Measurements from ENCODE around the gene CORIN. TPM values are rescaled to one million over a fixed set of nuclear protein-coding genes. Genes with fewer than 3 reads are reported as not detected.
"Not testable (repeated sequence)": the region's sequence is repeated elsewhere in the genome, so short reads cannot be mapped to it uniquely, and the experiment has no call there.

CORIN gene
- total and polyA plus RNA-seq, 4 donors: 1.4 to 1.9 (median 1.7) TPM

DNA sequence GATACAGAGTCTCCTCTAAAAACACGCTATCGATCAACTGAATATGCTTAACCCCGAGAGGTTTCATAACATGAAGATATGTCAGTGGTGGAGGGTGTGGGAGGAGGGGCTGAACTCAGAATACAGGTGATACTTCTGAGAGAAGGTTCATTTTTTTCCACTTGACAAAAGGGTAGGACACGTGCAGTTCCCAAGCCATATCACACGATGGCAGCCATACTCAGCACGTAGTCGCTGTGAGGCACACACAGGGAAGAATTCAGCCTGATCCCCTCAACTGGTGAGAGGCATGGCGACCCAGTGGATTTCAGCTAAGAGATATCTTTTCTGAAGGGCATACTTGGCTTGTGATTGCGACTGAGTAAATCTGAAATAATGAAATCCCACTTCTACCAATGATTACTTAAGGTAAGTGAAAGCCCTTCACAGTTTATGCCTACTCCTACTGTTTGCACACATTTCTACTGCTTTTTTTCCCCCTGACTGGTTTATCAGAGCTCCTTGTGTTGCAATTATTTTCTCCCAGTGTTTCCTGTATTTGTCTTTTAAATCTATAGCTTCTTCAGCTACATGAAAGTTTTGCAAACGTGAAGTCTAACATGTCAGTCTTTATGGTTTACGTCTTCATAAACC lies 133.1 kb downstream of the CORIN start:
- Histone ChIP-seq H3K36me3 (ENCODE audit: control insufficient read depth, insufficient read depth, low read length) (no peaks in the 10 kb centered on the region), H3K9me3 (ENCODE audit: control insufficient read depth, insufficient read depth, low read length) (no peaks in the 10 kb centered on the region), H3K4me1 (ENCODE audit: control insufficient read depth, insufficient read depth, low read length) (no peaks in the 10 kb centered on the region), H3K4me3 (ENCODE audit: low read depth, low read length) (no peak overlapping the region), H3K27me3 (ENCODE audit: control insufficient read depth, insufficient read depth, low read length) (no peaks in the 10 kb centered on the region), H3K27ac (ENCODE audit: low read depth, low read length) (no peak overlapping the region)
- DNase-seq (ENCODE audit: low read depth in 4 of 6, low spot score in 6 of 6): peak in 5 of 6 donors; percentile 10 to 87 (median 25)
- 24% methylated on average over 2 of the region's 11 CpGs for WGBS (ENCODE audit: insufficient coverage)

- Histone ChIP-seq H3K36me3 (ENCODE audit: control insufficient read depth, insufficient read depth, low read length) (no peaks in the 10 kb centered on the region), H3K27ac (ENCODE audit: low read depth, low read length) (no peak overlapping the region), H3K9me3 (ENCODE audit: control insufficient read depth, insufficient read depth, low read length) (no peaks in the 10 kb centered on the region), H3K4me3 (ENCODE audit: low read depth, low read length) (no peak overlapping the region), H3K27me3 (ENCODE audit: control insufficient read depth, insufficient read depth, low read length) (no peaks in the 10 kb centered on the region), H3K4me1 (ENCODE audit: control insufficient read depth, insufficient read depth, low read length) (no peaks in the 10 kb centered on the region)
- DNase-seq (ENCODE audit: low read depth in 4 of 6, low spot score in 6 of 6): peak in 5 of 6 donors; percentile 10 to 80 (median 19)
- WGBS (ENCODE audit: insufficient coverage): 62% methylated on average over 2 of the region's 7 CpGs
Observed at GRCh38 chr4:47703956-47704355, 133.9 kb downstream of the CORIN start.

DNA sequence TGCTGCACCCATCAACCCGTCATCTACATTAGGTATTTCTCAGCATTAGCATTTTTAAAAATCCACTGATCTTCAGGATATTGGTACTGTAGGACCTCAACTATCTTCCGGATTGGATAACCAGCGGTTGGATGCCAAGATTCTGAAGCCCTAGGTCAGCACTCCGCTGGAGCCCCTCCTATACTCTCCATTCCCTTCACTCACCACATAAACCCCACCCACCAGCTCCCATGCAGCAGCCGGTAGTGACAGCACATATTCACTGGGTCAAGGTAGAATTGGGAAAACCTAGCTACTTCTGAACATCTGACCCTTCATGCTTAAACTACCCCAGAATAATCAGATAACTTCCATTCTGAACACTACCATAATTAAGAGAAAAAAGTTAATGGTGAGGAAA lies 134.9 kb downstream of the CORIN start:
- Histone ChIP-seq H3K4me3 (ENCODE audit: low read depth, low read length) (no peak overlapping the region), H3K4me1 (ENCODE audit: control insufficient read depth, insufficient read depth, low read length) (no peaks in the 10 kb centered on the region), H3K9me3 (ENCODE audit: control insufficient read depth, insufficient read depth, low read length) (no peaks in the 10 kb centered on the region), H3K36me3 (ENCODE audit: control insufficient read depth, insufficient read depth, low read length) (no peaks in the 10 kb centered on the region), H3K27me3 (ENCODE audit: control insufficient read depth, insufficient read depth, low read length) (no peaks in the 10 kb centered on the region), H3K27ac (ENCODE audit: low read depth, low read length) (no peak overlapping the region)
- 83% methylated on average over 3 of the region's 5 CpGs for WGBS (ENCODE audit: insufficient coverage)
- DNase-seq (ENCODE audit: low read depth in 4 of 6, low spot score in 6 of 6): no peak

DNA sequence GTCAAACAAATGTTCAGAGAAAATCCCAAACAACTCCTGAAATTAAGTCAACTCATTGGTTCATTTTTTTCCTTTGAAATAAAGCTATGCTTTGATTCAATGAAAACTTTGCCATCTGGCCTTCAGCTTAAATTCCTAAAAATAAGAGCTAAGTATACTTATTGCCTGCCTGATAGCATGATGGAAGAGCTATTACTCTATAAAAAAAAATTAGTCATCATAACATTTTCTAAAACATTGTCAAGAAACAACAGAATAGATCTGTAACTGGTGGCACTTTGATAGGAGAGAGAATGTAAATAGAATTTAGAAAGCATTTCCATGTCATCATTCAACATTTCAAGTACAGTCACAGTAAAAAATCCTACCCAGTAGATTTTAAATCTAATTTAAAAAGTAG lies 136.6 kb downstream of the CORIN start:
- Histone ChIP-seq H3K9me3 (ENCODE audit: control insufficient read depth, insufficient read depth, low read length) (no peaks in the 10 kb centered on the region), H3K4me3 (ENCODE audit: low read depth, low read length) (no peak overlapping the region), H3K4me1 (ENCODE audit: control insufficient read depth, insufficient read depth, low read length) (no peaks in the 10 kb centered on the region), H3K36me3 (ENCODE audit: control insufficient read depth, insufficient read depth, low read length) (no peaks in the 10 kb centered on the region), H3K27ac (ENCODE audit: low read depth, low read length) (no peak overlapping the region), H3K27me3 (ENCODE audit: control insufficient read depth, insufficient read depth, low read length) (no peaks in the 10 kb centered on the region)
- DNase-seq (ENCODE audit: low read depth in 4 of 6, low spot score in 6 of 6): no peak

DNA sequence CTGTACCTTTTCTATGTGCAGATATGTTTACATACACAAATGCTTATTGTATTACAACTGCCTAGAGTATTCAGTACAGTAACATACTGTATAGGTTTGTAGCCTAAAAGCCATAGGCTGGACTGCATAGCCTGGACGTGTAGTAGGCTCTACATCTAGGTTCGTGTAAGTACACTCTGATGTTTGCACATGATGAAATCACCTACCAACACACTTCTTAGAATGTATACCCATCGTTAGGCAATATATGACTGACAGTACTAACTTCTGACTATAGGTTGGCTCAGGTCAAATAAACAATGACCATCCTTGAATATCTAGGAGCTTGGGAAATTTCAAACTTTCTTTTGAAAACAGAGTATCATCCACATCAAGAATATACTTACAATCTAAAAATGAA lies 139.0 kb downstream of the CORIN start:
- H3K27me3 ChIP-seq (ENCODE audit: control insufficient read depth, insufficient read depth, low read length): no peaks in the 10 kb centered on the region
- 100% methylated on average over 2 of the region's 3 CpGs for WGBS (ENCODE audit: insufficient coverage)
- no peaks in the 10 kb centered on the region for H3K4me1 ChIP-seq (ENCODE audit: control insufficient read depth, insufficient read depth, low read length)
- H3K36me3 ChIP-seq (ENCODE audit: control insufficient read depth, insufficient read depth, low read length): no peaks in the 10 kb centered on the region
- no peak for DNase-seq (ENCODE audit: low read depth in 4 of 6, low spot score in 6 of 6)
- no peak overlapping the region for H3K27ac ChIP-seq (ENCODE audit: low read depth, low read length)
- no peak overlapping the region for H3K4me3 ChIP-seq (ENCODE audit: low read depth, low read length)
- H3K9me3 ChIP-seq (ENCODE audit: control insufficient read depth, insufficient read depth, low read length): no peaks in the 10 kb centered on the region

- 64% methylated on average over 2 of the region's 6 CpGs for WGBS (ENCODE audit: insufficient coverage)
- no peaks in the 10 kb centered on the region for H3K27me3 ChIP-seq (ENCODE audit: control insufficient read depth, insufficient read depth, low read length)
- DNase-seq (ENCODE audit: low read depth in 4 of 6, low spot score in 6 of 6): no peak
- no peaks in the 10 kb centered on the region for H3K9me3 ChIP-seq (ENCODE audit: control insufficient read depth, insufficient read depth, low read length)
- no peaks in the 10 kb centered on the region for H3K36me3 ChIP-seq (ENCODE audit: control insufficient read depth, insufficient read depth, low read length)
- H3K4me1 ChIP-seq (ENCODE audit: control insufficient read depth, insufficient read depth, low read length): no peaks in the 10 kb centered on the region
- no peak overlapping the region for H3K27ac ChIP-seq (ENCODE audit: low read depth, low read length)
- no peak overlapping the region for H3K4me3 ChIP-seq (ENCODE audit: low read depth, low read length)
Observed at GRCh38 chr4:47696823-47697222, 141.0 kb downstream of the CORIN start.

- H3K9me3 ChIP-seq (ENCODE audit: control insufficient read depth, insufficient read depth, low read length): no peaks in the 10 kb centered on the region
- H3K27ac ChIP-seq (ENCODE audit: low read depth, low read length): no peak overlapping the region
- 89% methylated on average over 1 of the region's 1 CpG for WGBS (ENCODE audit: insufficient coverage)
- no peaks in the 10 kb centered on the region for H3K36me3 ChIP-seq (ENCODE audit: control insufficient read depth, insufficient read depth, low read length)
- H3K27me3 ChIP-seq (ENCODE audit: control insufficient read depth, insufficient read depth, low read length): no peaks in the 10 kb centered on the region
- no peaks in the 10 kb centered on the region for H3K4me1 ChIP-seq (ENCODE audit: control insufficient read depth, insufficient read depth, low read length)
- no peak for DNase-seq (ENCODE audit: low read depth in 4 of 6, low spot score in 6 of 6)
- no peak overlapping the region for H3K4me3 ChIP-seq (ENCODE audit: low read depth, low read length)
Observed at GRCh38 chr4:47695260-47695659, 142.6 kb downstream of the CORIN start.

DNA sequence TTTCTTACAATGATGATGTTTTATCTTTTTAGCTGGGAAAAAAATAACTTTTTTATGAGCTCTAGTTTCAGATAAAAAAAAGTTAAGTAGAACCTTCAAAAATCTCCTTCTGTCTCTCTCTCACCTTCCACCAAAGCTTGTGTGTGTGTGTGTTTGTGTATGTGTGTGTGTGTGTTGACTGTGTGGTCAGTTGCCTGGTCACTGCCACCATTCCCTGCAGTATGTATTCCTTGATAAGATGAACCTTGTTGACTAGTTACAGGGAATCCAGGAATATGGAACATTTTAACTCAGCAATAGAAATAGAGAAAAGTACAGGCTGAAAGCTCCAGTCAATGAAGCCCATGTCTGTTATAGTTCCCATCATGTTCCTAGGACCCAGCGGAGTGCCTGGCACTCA lies 143.5 kb downstream of the CORIN start:
- WGBS (ENCODE audit: insufficient coverage): 100% methylated on average over 1 of the region's 1 CpG
- no peak overlapping the region for H3K4me3 ChIP-seq (ENCODE audit: low read depth, low read length)
- H3K4me1 ChIP-seq (ENCODE audit: control insufficient read depth, insufficient read depth, low read length): no peaks in the 10 kb centered on the region

DNA sequence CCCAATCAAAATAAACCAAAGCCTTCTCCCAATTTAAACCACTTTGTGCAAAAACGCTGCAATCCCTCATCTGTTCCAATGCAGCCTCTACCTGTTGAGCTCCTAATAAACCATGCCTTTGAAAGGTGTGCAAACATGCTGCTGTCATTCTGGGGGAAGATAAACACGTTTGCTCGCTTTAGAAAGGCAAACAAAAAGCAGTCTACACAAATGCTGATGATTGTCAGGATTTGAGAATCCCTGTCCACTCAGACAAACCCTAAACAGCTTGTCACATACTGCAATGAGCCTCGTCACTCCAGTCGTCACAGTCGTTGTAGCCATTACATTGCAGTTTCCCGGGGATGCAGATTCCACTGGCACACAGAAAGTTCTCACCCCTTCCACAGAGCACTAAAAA lies 145.2 kb downstream of the CORIN start:
- 68% methylated on average over 2 of the region's 7 CpGs for WGBS (ENCODE audit: insufficient coverage)
- H3K36me3 ChIP-seq (ENCODE audit: control insufficient read depth, insufficient read depth, low read length): no peaks in the 10 kb centered on the region
- no peak for DNase-seq (ENCODE audit: low read depth in 4 of 6, low spot score in 6 of 6)
- H3K27ac ChIP-seq (ENCODE audit: low read depth, low read length): no peak overlapping the region
- H3K27me3 ChIP-seq (ENCODE audit: control insufficient read depth, insufficient read depth, low read length): no peaks in the 10 kb centered on the region
- no peaks in the 10 kb centered on the region for H3K9me3 ChIP-seq (ENCODE audit: control insufficient read depth, insufficient read depth, low read length)
- H3K4me1 ChIP-seq (ENCODE audit: control insufficient read depth, insufficient read depth, low read length): no peaks in the 10 kb centered on the region
- no peak overlapping the region for H3K4me3 ChIP-seq (ENCODE audit: low read depth, low read length)

More for the DNA sequence above, 143.5 kb downstream of the CORIN start:
- Histone ChIP-seq H3K27ac (ENCODE audit: low read depth, low read length) (no peak overlapping the region), H3K36me3 (ENCODE audit: control insufficient read depth, insufficient read depth, low read length) (no peaks in the 10 kb centered on the region), H3K9me3 (ENCODE audit: control insufficient read depth, insufficient read depth, low read length) (no peaks in the 10 kb centered on the region), H3K27me3 (ENCODE audit: control insufficient read depth, insufficient read depth, low read length) (no peaks in the 10 kb centered on the region)
- DNase-seq (ENCODE audit: low read depth in 4 of 6, low spot score in 6 of 6): no peak

- not testable (repeated sequence) for H3K27me3 ChIP-seq (ENCODE audit: control insufficient read depth, insufficient read depth, low read length); DNase-seq (ENCODE audit: low read depth in 4 of 6, low spot score in 6 of 6); H3K36me3 ChIP-seq (ENCODE audit: control insufficient read depth, insufficient read depth, low read length); H3K9me3 ChIP-seq (ENCODE audit: control insufficient read depth, insufficient read depth, low read length); H3K27ac ChIP-seq (ENCODE audit: low read depth, low read length); H3K4me1 ChIP-seq (ENCODE audit: control insufficient read depth, insufficient read depth, low read length); H3K4me3 ChIP-seq (ENCODE audit: low read depth, low read length)
- WGBS (ENCODE audit: insufficient coverage): no CpG with 5 or more reads among the region's 1 CpG
Observed at GRCh38 chr4:47691757-47692383, 146.0 kb downstream of the CORIN start.
